HG03520 (cell line): ENCODE results near the gene EVI5.

ENCODE experiments used
- ATAC-seq: cut with Tn5 transposase; IDR thresholded peaks from one replicate; pipeline ENCODE4 v1.9.1; 2021; ENCODE audit warnings: mild to moderate bottlenecking, moderate library complexity; ENCODE audit not compliant: unreplicated experiment

EVI5 gene

GRCh38 chr1:92486251-92487077, 298.4 kb downstream of the EVI5 start, which contains the start of gene GFI1:
GFI1 (minus strand) TSS chr1:92486925; CDS start chr1:92483487, 3,438 bp downstream.
- ATAC-seq = peak; percentile 12

GRCh38 chr1:92485381-92486250, 299.3 kb downstream of the EVI5 start:
- peak; percentile 43 for ATAC-seq

GRCh38 chr1:92484472-92485380, 300.2 kb downstream of the EVI5 start:
- ATAC-seq = peak; percentile 12

- no peak for ATAC-seq
Measured at GRCh38 chr1:92483610-92484471, 301.1 kb downstream of the EVI5 start.

GRCh38 chr1:92482665-92483609, 302.0 kb downstream of the EVI5 start:
- no peak for ATAC-seq

- ATAC-seq = no peak
Measured at GRCh38 chr1:92481971-92482664, 302.8 kb downstream of the EVI5 start.

- no peak for ATAC-seq
Measured at GRCh38 chr1:92481599-92481925, 303.3 kb downstream of the EVI5 start.

- ATAC-seq = no peak
Measured at GRCh38 chr1:92480813-92481598, 303.9 kb downstream of the EVI5 start.

- ATAC-seq = no peak
Measured at GRCh38 chr1:92480200-92480812, 304.6 kb downstream of the EVI5 start.

- ATAC-seq = no peak
Measured at GRCh38 chr1:92479587-92479986, 305.3 kb downstream of the EVI5 start.

- ATAC-seq = no peak
Measured at GRCh38 chr1:92478393-92478792, 306.5 kb downstream of the EVI5 start.

GRCh38 chr1:92476071-92476631, 308.8 kb downstream of the EVI5 start:
- ATAC-seq = no peak

- ATAC-seq = no peak
Measured at GRCh38 chr1:92475029-92475428, 309.9 kb downstream of the EVI5 start.

GRCh38 chr1:92473781-92474495, 311.0 kb downstream of the EVI5 start:
- no peak for ATAC-seq

- ATAC-seq = no peak
Measured at GRCh38 chr1:92470216-92470615, 314.7 kb downstream of the EVI5 start.
